H1 (cell line): ENCODE data around the gene CACNG3. TPM values are rescaled to one million over a fixed set of nuclear protein-coding genes. Genes with fewer than 3 reads are reported as not detected.

Source experiments
- CTCF ChIA-PET: fragments of 300-600 bp; sonication (Branson Sonifier 250); formaldehyde crosslinking; loops from one replicate; lab custom pipeline; 2021; ENCODE audit not compliant: partially characterized antibody; lab: Charles Lee
- POLR2A ChIA-PET: fragments of 300-600 bp; sonication (Branson Sonifier 250); formaldehyde crosslinking; loops from one replicate; lab custom pipeline; 2021; ENCODE audit warnings: inconsistent platforms; ENCODE audit not compliant: partially characterized antibody; lab: Charles Lee
- DNase-seq, 2 experiments: peaks; one replicate each; pipeline versions ENCODE4 v3.0.0 to v3.0.0-alpha.2; 2010 to 2022; ENCODE audit warnings: low spot score in 2 of 2, low read depth in 1 of 2, mixed read lengths in 1 of 2
- FAIRE-seq: peaks from 2 replicates; lab custom pipeline; 2011; peaks lifted over from hg19 to GRCh38; lab: Jason Lieb, UNC
- H2AFZ ChIP-seq: 2 replicates; pipeline ENCODE4 v1.8.1; 2012; ENCODE audit warnings: low read length, inconsistent platforms
- H2AK5ac ChIP-seq: 2 replicates; pipeline ENCODE4 v1.6.1; 2013; ENCODE audit warnings: low read depth, low read length
- H2BK120ac ChIP-seq: replicated peaks from 2 replicates; pipeline ENCODE3; 2013; ENCODE audit warnings: low read depth, low read length, inconsistent platforms
- H2BK12ac ChIP-seq: 2 replicates; pipeline ENCODE4 v1.6.1; 2013; ENCODE audit warnings: low read depth, low read length
- H2BK15ac ChIP-seq: 2 replicates; pipeline ENCODE4 v1.6.1; 2013; ENCODE audit warnings: low read length
- H2BK20ac ChIP-seq: 2 replicates; pipeline ENCODE4 v1.6.1; 2013; ENCODE audit warnings: low read length
- H2BK5ac ChIP-seq: 2 replicates; pipeline ENCODE4 v1.6.1; 2013; ENCODE audit warnings: low read depth, low read length
- H3K14ac ChIP-seq: 2 replicates; pipeline ENCODE4 v1.6.1; 2013; ENCODE audit warnings: inconsistent platforms; ENCODE audit not compliant: insufficient read length
- H3K18ac ChIP-seq: 2 replicates; pipeline ENCODE4 v1.6.1; 2013; ENCODE audit warnings: low read length; ENCODE audit errors: extremely low read depth
- H3K23ac ChIP-seq: 2 replicates; pipeline ENCODE4 v1.6.1; 2013; ENCODE audit warnings: inconsistent platforms; ENCODE audit not compliant: insufficient read length
- H3K23me2 ChIP-seq: 2 replicates; pipeline ENCODE4 v1.6.1; 2013; ENCODE audit warnings: low read depth, low read length
- H3K27ac ChIP-seq: 2 replicates; pipeline ENCODE4 v1.6.1; 2011; ENCODE audit warnings: low read depth, low read length, inconsistent platforms
- H3K27me3 ChIP-seq, 4 experiments: replicated peaks in 1 of 4; 1 replicate in 1 of 4; 2 replicates in 3 of 4; pipeline versions ENCODE4 v1.6.1 to v1.8.1; 2011 to 2013; ENCODE audit warnings: low read length in 3 of 4, mild to moderate bottlenecking in 3 of 4, inconsistent platforms in 2 of 4, mixed read lengths in 2 of 4, moderate library complexity in 1 of 4; ENCODE audit not compliant: control insufficient read depth in 3 of 4, insufficient read depth in 3 of 4; ENCODE audit errors: extremely low read depth in 1 of 4
- H3K36me3 ChIP-seq, 4 experiments: 2 replicates each; pipeline versions ENCODE4 v1.6.1 to v1.8.1; 2011 to 2013; ENCODE audit warnings: mild to moderate bottlenecking in 4 of 4, low read length in 3 of 4, moderate library complexity in 2 of 4, control low read depth in 1 of 4, inconsistent platforms in 1 of 4; ENCODE audit not compliant: insufficient read depth in 4 of 4, control insufficient read depth in 2 of 4
- H3K4ac ChIP-seq: replicated peaks from 2 replicates; pipeline ENCODE3; 2013; ENCODE audit warnings: low read length, low read depth, mixed read lengths, inconsistent platforms; ENCODE audit not compliant: insufficient read length
- H3K4me1 ChIP-seq, 4 experiments: replicated peaks in 1 of 4; 1 replicate in 1 of 4; 2 replicates in 3 of 4; pipeline versions ENCODE4 v1.6.1 to v1.8.1; 2011 to 2013; ENCODE audit warnings: low read length in 3 of 4, inconsistent platforms in 2 of 4, mixed read lengths in 1 of 4; ENCODE audit not compliant: insufficient read depth in 4 of 4, control insufficient read depth in 3 of 4
- H3K4me2 ChIP-seq, 2 experiments: 2 replicates each; pipeline versions ENCODE4 v1.6.1 to v1.8.1; 2011 to 2013; ENCODE audit warnings: low read depth in 2 of 2, low read length in 2 of 2, control low read depth in 1 of 2, inconsistent platforms in 1 of 2, mild to moderate bottlenecking in 1 of 2; ENCODE audit not compliant: insufficient read depth in 1 of 2
- H3K4me3 ChIP-seq, 4 experiments: fragments of 200-600, 300-600 bp in 1 of 4; sonication (generic), shearing (Covaris generic), sonication (Bioruptor Twin) in 1 of 4; 2 replicates each; pipeline versions ENCODE4 v1.5.1 to v1.8.1; 2011 to 2016; ENCODE audit warnings: low read length in 4 of 4, low read depth in 3 of 4, control low read depth in 2 of 4, inconsistent platforms in 2 of 4, mild to moderate bottlenecking in 2 of 4, mixed read lengths in 1 of 4, moderate library complexity in 1 of 4; ENCODE audit not compliant: insufficient read depth in 2 of 4; ENCODE audit errors: extremely low read depth in 1 of 4
- H3K56ac ChIP-seq: replicated peaks from 2 replicates; pipeline ENCODE3; 2013; ENCODE audit warnings: low read depth, mild to moderate bottlenecking, mixed read lengths, low read length, inconsistent platforms; ENCODE audit not compliant: insufficient read length
- H3K79me1 ChIP-seq: 2 replicates; pipeline ENCODE4 v1.6.1; 2013; ENCODE audit warnings: low read depth, low read length, control low read depth
- H3K79me2 ChIP-seq, 2 experiments: 2 replicates each; pipeline versions ENCODE4 v1.6.1 to v1.8.1; 2012 to 2013; ENCODE audit warnings: low read length in 2 of 2, mild to moderate bottlenecking in 2 of 2, inconsistent platforms in 1 of 2; ENCODE audit not compliant: insufficient read depth in 2 of 2, control insufficient read depth in 1 of 2
- H3K9ac ChIP-seq, 4 experiments: replicated peaks in 1 of 4; 1 replicate in 1 of 4; 2 replicates in 3 of 4; pipeline versions ENCODE4 v1.6.1 to v1.8.1; 2011 to 2013; ENCODE audit warnings: low read depth in 3 of 4, low read length in 3 of 4, control low read depth in 2 of 4, mild to moderate bottlenecking in 2 of 4, moderate library complexity in 2 of 4, inconsistent platforms in 1 of 4; ENCODE audit errors: extremely low read depth in 1 of 4
- H3K9me3 ChIP-seq, 2 experiments: 2 replicates each; pipeline versions ENCODE4 v1.6.1 to v1.8.1; 2012 to 2013; ENCODE audit warnings: mild to moderate bottlenecking in 2 of 2, moderate library complexity in 2 of 2, control low read depth in 1 of 2, inconsistent platforms in 1 of 2, low read depth in 1 of 2, low read length in 1 of 2, mixed read lengths in 1 of 2; ENCODE audit not compliant: insufficient read depth in 2 of 2
- H4K20me1 ChIP-seq, 2 experiments: replicated peaks in 1 of 2; 2 replicates each; pipeline versions ENCODE3 to v1.8.1; 2011 to 2013; ENCODE audit warnings: inconsistent platforms in 2 of 2, low read length in 2 of 2, mild to moderate bottlenecking in 1 of 2; ENCODE audit not compliant: insufficient read depth in 2 of 2, control insufficient read depth in 1 of 2
- H4K5ac ChIP-seq: 2 replicates; pipeline ENCODE4 v1.6.1; 2013; ENCODE audit warnings: low read length, low read depth, mixed read lengths, inconsistent platforms; ENCODE audit not compliant: insufficient read length
- H4K8ac ChIP-seq: 2 replicates; pipeline ENCODE4 v1.8.0; 2013; ENCODE audit warnings: mild to moderate bottlenecking, moderate library complexity, low read length, inconsistent platforms; ENCODE audit not compliant: insufficient read depth; ENCODE audit errors: extremely low read depth
- H4K91ac ChIP-seq: replicated peaks from 2 replicates; pipeline ENCODE3; 2013; ENCODE audit warnings: low read length, mixed read lengths, inconsistent platforms; ENCODE audit not compliant: insufficient read length
- ASH2L ChIP-seq: fragments of 200-600, 300-600 bp; sonication (generic); IDR thresholded peaks from one replicate; pipeline ENCODE4 v1.7.1; 2017; ENCODE audit warnings: low read length
- RAD21 ChIP-seq, 2 experiments: IDR thresholded peaks in 1 of 2; conservative IDR thresholded peaks in 1 of 2; 2 replicates each; pipeline ENCODE4 v1.6.1; 2011; ENCODE audit warnings: low read depth in 2 of 2, low read length in 2 of 2, improper control_type of control experiment in 1 of 2, inconsistent platforms in 1 of 2, mild to moderate bottlenecking in 1 of 2, moderate library complexity in 1 of 2
- WGBS, 2 experiments: shearing (Covaris generic) in 1 of 2; methylation state at CpG; one replicate each; pipeline versions ENCODE4 v1.1.6 to v1.1.7; 2013 to 2015; ENCODE audit warnings: low lambda C conversion rate in 2 of 2, mixed read lengths in 2 of 2, inconsistent platforms in 1 of 2, low coverage in 1 of 2, missing lambda C conversion rate in 1 of 2; ENCODE audit not compliant: insufficient replicate concordance in 2 of 2, insufficient coverage in 1 of 2, insufficient read length in 1 of 2; ENCODE audit errors: extremely low coverage in 1 of 2, missing lambda C conversion rate in 1 of 2; 5-methylcytosine and 5-hydroxymethylcytosine counted together
- polyA plus RNA-seq, 7 experiments: library from polyadenylated mRNA; depleted of rRNA in 3 of 7; stranded (reverse) in 5 of 7; unstranded in 2 of 7; fragments of >200 nt in 5 of 7; fragments of 200-250 nt in 2 of 7; gene quantifications; 1 replicate in 5 of 7; 2 replicates in 1 of 7; 4 replicates in 1 of 7; pipeline versions ENCODE4 v1.2.1 to v1.2.3, GENCODE V29; 2011 to 2013; ENCODE audit warnings: missing spikeins in 2 of 7, mixed read lengths in 2 of 7
- total RNA-seq: library from RNA; stranded (reverse); fragmentation: NEBNext Ultra II Directional; extraction: Animal tissue kit (Norgen Biotek cat#: 25700); gene quantifications from 2 replicates; pipeline ENCODE4 v1.2.1, GENCODE V29; 2021

Gene CACNG3
- total and polyA plus RNA-seq, 2 of the 8 experiments (the other 6 are each of a cell fraction or from before 2014, with no cell fraction given): 0.12 TPM; not detected in 1

- H3K79me2 ChIP-seq: no peaks in the 10 kb centered on the region
- no peaks in the 10 kb centered on the region for H3K27me3 ChIP-seq
- no peaks in the 10 kb centered on the region for H4K20me1 ChIP-seq
- no peak overlapping the region for H4K5ac ChIP-seq
- H2AK5ac ChIP-seq: no peak overlapping the region
- no peak overlapping the region for H3K4me3 ChIP-seq
- H3K23me2 ChIP-seq: no peaks in the 10 kb centered on the region
- 84% methylated on average over 7 of the region's 7 CpGs; no CpG with 5 or more reads in 1 of the 2 experiments for WGBS, 2 experiments
- H4K91ac ChIP-seq: no peak overlapping the region
- no peak overlapping the region for H2BK120ac ChIP-seq
- H2BK12ac ChIP-seq: no peak overlapping the region
- no peak overlapping the region for H4K8ac ChIP-seq
- H3K27ac ChIP-seq: no peak overlapping the region
- H2BK5ac ChIP-seq: no peak overlapping the region
- H3K18ac ChIP-seq: no peak overlapping the region
- no peak overlapping the region for H3K14ac ChIP-seq
- H3K36me3 ChIP-seq: no peaks in the 10 kb centered on the region
- no peak overlapping the region for H3K4me2 ChIP-seq
- ChIA-PET CTCF (interaction anchor here (2.4 kb wide), 1 partner anchor 319 kb away, joined by 7 read pairs; no protein-coding TSS in a partner anchor), POLR2A (no interaction called here)
- H3K56ac ChIP-seq: no peak overlapping the region
- no peak overlapping the region for H3K4ac ChIP-seq
- DNase-seq (no peak), FAIRE-seq (no peak)
- no peak overlapping the region for H3K9ac ChIP-seq
- no peaks in the 10 kb centered on the region for H3K9me3 ChIP-seq
- no peak overlapping the region for H3K23ac ChIP-seq
- TF ChIP-seq ASH2L (no peak), RAD21 (IDR thresholded peaks at IDR 0.05 in 1 of 2, conservative IDR thresholded peaks at IDR 0.05 in 1 of 2; ENCODE audit: low read depth in 2 of 2, low read length in 2 of 2) (no peak)
- H2BK15ac ChIP-seq: no peak overlapping the region
- no peak overlapping the region for H2AFZ ChIP-seq
- H3K79me1 ChIP-seq: no peaks in the 10 kb centered on the region
- H3K4me1 ChIP-seq: no peaks in the 10 kb centered on the region
- H2BK20ac ChIP-seq: no peak overlapping the region
These were observed 108.5 kb downstream of the CACNG3 start for GRCh38 chr16:24364596-24364995.
